HepG2 (cell line): ENCODE results near the gene ITPRIPL1. TPM values are rescaled to one million over a fixed set of nuclear protein-coding genes. Genes with fewer than 3 reads are reported as not detected.

Source experiments
- ATAC-seq: fragments of 200-7000 bp; cut with Tn5 transposase; 3 replicates; pipeline ENCODE4 v1.9.1; 2020; ENCODE audit warnings: mild to moderate bottlenecking, moderate library complexity
- Bru-seq: library from RNA; stranded (reverse); fragments of 400-500 nt; gene quantifications from one replicate; lab custom pipeline; 2021; lab: Mats Ljungman, UMichigan
- BruChase-seq, 2 experiments: library from RNA; stranded (reverse); fragments of 400-500 nt; gene quantifications; one replicate each; lab custom pipeline; 2021; lab: Mats Ljungman, UMichigan
- BruUV-seq: library from RNA; stranded (reverse); fragments of 400-500 nt; replicated peaks from 2 replicates; lab custom pipeline; 2021; lab: Mats Ljungman, UMichigan
- CTCF ChIA-PET: fragments of 300-600 bp; formaldehyde crosslinking; extraction: SDS; loops from one replicate; lab custom pipeline; 2021; ENCODE audit warnings: low total read pairs, inconsistent platforms, low intra/inter-chr PET ratio; lab: Yijun Ruan, JAX
- POLR2A ChIA-PET: fragments of 350-600 bp; sonication (Branson Sonifier 250); formaldehyde crosslinking; loops from one replicate; lab custom pipeline; 2020; ENCODE audit warnings: antibody characterized with exemption, inconsistent platforms; lab: Yijun Ruan, JAX
- DNase-seq: peaks from one replicate; pipeline ENCODE4 v3.0.0-alpha.2; 2015; ENCODE audit warnings: low spot score
- FAIRE-seq: peaks from 3 replicates; lab custom pipeline; 2011; peaks lifted over from hg19 to GRCh38; lab: Jason Lieb, UNC
- H2AFZ ChIP-seq: one replicate; pipeline ENCODE4 v1.6.1; 2011; ENCODE audit warnings: low read length, inconsistent platforms
- H3K27ac ChIP-seq: fragments of 300-600 bp; 3 replicates; pipeline ENCODE4 v1.8.0; 2011; ENCODE audit warnings: mixed run types, mild to moderate bottlenecking, mixed read lengths, low read length, inconsistent platforms; ENCODE audit not compliant: insufficient read depth; ENCODE audit errors: extremely low read length
- H3K27me3 ChIP-seq, 2 experiments: fragments of 200-600 bp in 1 of 2; 2 replicates in 1 of 2; 3 replicates in 1 of 2; pipeline versions ENCODE4 v1.6.0 to v1.8.0; 2011; ENCODE audit warnings: low read length in 2 of 2, mild to moderate bottlenecking in 2 of 2, moderate library complexity in 2 of 2, inconsistent platforms in 1 of 2; ENCODE audit not compliant: insufficient read depth in 2 of 2, control insufficient read depth in 1 of 2
- H3K36me3 ChIP-seq, 2 experiments: fragments of 200-600 bp in 1 of 2; replicated peaks in 1 of 2; 2 replicates in 1 of 2; 3 replicates in 1 of 2; pipeline versions ENCODE4 v1.5.1 to v1.8.0; 2011; ENCODE audit warnings: low read length in 2 of 2, inconsistent platforms in 1 of 2; ENCODE audit not compliant: insufficient read depth in 2 of 2, control insufficient read depth in 1 of 2
- H3K4me1 ChIP-seq: 2 replicates; pipeline ENCODE4 v1.5.1; 2012; ENCODE audit warnings: low read length, inconsistent platforms; ENCODE audit not compliant: insufficient read depth
- H3K4me2 ChIP-seq: 2 replicates; pipeline ENCODE4 v1.6.0; 2011; ENCODE audit warnings: low read depth, low read length, inconsistent platforms
- H3K4me3 ChIP-seq, 3 experiments: fragments of 200-600 bp in 1 of 3; sonication (generic), shearing (Covaris generic) in 1 of 3; replicated peaks in 1 of 3; 2 replicates each; pipeline ENCODE4 v1.5.1; 2011 to 2016; ENCODE audit warnings: low read length in 3 of 3, inconsistent platforms in 2 of 3, low read depth in 2 of 3, mild to moderate bottlenecking in 2 of 3, control low read depth in 1 of 3, mixed read lengths in 1 of 3; ENCODE audit not compliant: insufficient read depth in 1 of 3
- H3K79me2 ChIP-seq: one replicate; pipeline ENCODE4 v1.6.1; 2011; ENCODE audit warnings: low read length, inconsistent platforms; ENCODE audit not compliant: insufficient read depth
- H3K9ac ChIP-seq: 2 replicates; pipeline ENCODE4 v1.6.0; 2011; ENCODE audit warnings: mild to moderate bottlenecking, low read depth, low read length, inconsistent platforms; ENCODE audit not compliant: insufficient read depth
- H3K9me3 ChIP-seq: 2 replicates; pipeline ENCODE4 v1.5.1; 2012; ENCODE audit warnings: mild to moderate bottlenecking, low read length
- H4K20me1 ChIP-seq: 2 replicates; pipeline ENCODE4 v1.6.0; 2011; ENCODE audit warnings: inconsistent platforms, mild to moderate bottlenecking, low read length, moderate library complexity; ENCODE audit not compliant: insufficient read depth
- SNRNP70 ChIP-seq: fragments of 200-400 bp; formaldehyde crosslinking; IDR thresholded peaks from 2 replicates; pipeline ENCODE4 v1.6.1; 2017; ENCODE audit warnings: mild to moderate bottlenecking, low read depth, low read length, moderate library complexity
- ZC3H13 ChIP-seq: sonication (generic); formaldehyde crosslinking; IDR thresholded peaks from 2 replicates; pipeline ENCODE4 v1.8.1; 2023; ENCODE audit warnings: mild to moderate bottlenecking, missing genetic modification reagents, moderate library complexity
- ZMYM4 ChIP-seq: sonication (generic); formaldehyde crosslinking; IDR thresholded peaks from 2 replicates; pipeline ENCODE4 v1.8.1; 2023; ENCODE audit warnings: mild to moderate bottlenecking, missing genetic modification reagents
- WGBS: methylation state at CpG from one replicate; pipeline ENCODE4 v1.1.6; 2017; ENCODE audit warnings: low lambda C conversion rate; 5-methylcytosine and 5-hydroxymethylcytosine counted together
- in situ Hi-C: cut with HindIII; loops from 2 replicates; pipeline ENCODE4 v1.10.0; 2017; ENCODE audit warnings: low pct_unique_long_range_greater_than_20kb; ENCODE audit not compliant: extremely low pct_ligation_motif_present
- intact Hi-C: fragments of 100-400 bp; cut with micrococcal nuclease; formaldehyde crosslinking; loops from one replicate; pipeline ENCODE4 v1.10.0; 2022; ENCODE audit not compliant: unreplicated experiment
- long read RNA-seq, 2 experiments: library from RNA in 1 of 2; library from polyadenylated mRNA in 1 of 2; stranded (forward) in 1 of 2; unstranded in 1 of 2; transcript quantifications; one replicate each; pipeline ENCODE4 v2.0.0, GENCODE V29; 2019 to 2022
- polyA minus RNA-seq, 3 experiments: library from RNA; depleted of rRNA, polyadenylated mRNA; stranded (reverse); fragments of >200 nt; gene quantifications; 2 replicates each; pipeline ENCODE4 v1.2.3, GENCODE V29; 2011; ENCODE audit warnings: low replicate concordance in 1 of 3
- polyA plus RNA-seq, 8 experiments: library from polyadenylated mRNA; depleted of rRNA in 3 of 8; stranded (reverse) in 7 of 8; unstranded in 1 of 8; fragments of >200 nt; fragmentation: Illumina TruSeq in 4 of 8; extraction: Trizol in 4 of 8; gene quantifications; 2 replicates each; pipeline versions ENCODE4 v1.2.1 to v1.2.3, GENCODE V29; 2011 to 2016; ENCODE audit warnings: low read depth in 4 of 8, missing spikeins in 1 of 8, mixed read lengths in 1 of 8; ENCODE audit not compliant: insufficient read depth in 1 of 8
- total RNA-seq, 5 experiments: library from RNA; depleted of rRNA; stranded (reverse); fragments of >200 nt; fragmentation: Illumina TruSeq; extraction: Trizol; gene quantifications; 2 replicates each; pipeline ENCODE4 v1.2.3, GENCODE V29; 2016; ENCODE audit warnings: low read depth in 1 of 5
- TF ChIP-seq, protein P1 (sequence below): sonication (generic); formaldehyde crosslinking; IDR thresholded peaks from 2 replicates; pipeline ENCODE4 v1.8.1; 2023; ENCODE audit warnings: mild to moderate bottlenecking, inconsistent platforms, moderate library complexity, missing genetic modification reagents, borderline replicate concordance
- TF ChIP-seq, protein P2 (sequence below): sonication (generic); formaldehyde crosslinking; IDR thresholded peaks from 2 replicates; pipeline ENCODE4 v1.9.0; 2021; ENCODE audit warnings: missing genetic modification reagents, mild to moderate bottlenecking, borderline replicate concordance
- TF ChIP-seq, protein P3 (sequence below): sonication (generic); formaldehyde crosslinking; IDR thresholded peaks from 2 replicates; pipeline ENCODE4 v1.4.0; 2020; ENCODE audit warnings: low read depth, mild to moderate bottlenecking, missing genetic modification reagents

Gene ITPRIPL1, protein sequence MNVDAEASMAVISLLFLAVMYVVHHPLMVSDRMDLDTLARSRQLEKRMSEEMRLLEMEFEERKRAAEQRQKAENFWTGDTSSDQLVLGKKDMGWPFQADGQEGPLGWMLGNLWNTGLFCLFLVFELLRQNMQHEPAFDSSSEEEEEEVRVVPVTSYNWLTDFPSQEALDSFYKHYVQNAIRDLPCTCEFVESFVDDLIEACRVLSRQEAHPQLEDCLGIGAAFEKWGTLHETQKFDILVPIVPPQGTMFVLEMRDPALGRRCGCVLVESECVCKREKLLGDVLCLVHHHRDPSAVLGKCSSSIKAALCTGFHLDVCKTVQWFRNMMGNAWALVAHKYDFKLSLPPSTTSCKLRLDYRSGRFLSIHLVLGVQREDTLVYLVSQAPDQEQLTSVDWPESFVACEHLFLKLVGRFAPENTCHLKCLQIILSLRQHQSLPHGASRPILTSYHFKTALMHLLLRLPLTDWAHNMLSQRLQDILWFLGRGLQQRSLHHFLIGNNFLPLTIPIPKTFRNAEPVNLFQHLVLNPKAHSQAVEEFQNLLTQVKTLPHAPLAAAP
- total RNA-seq (2016; rRNA removed; fragmentation: Illumina TruSeq; extraction: Trizol) (8.7 and 11.7 TPM in 2 replicates), polyA plus RNA-seq (2011; rRNA removed) (4.3 and 6.3 TPM in 2 replicates), polyA minus RNA-seq (2011; rRNA and poly(A)+ RNA removed; ENCODE audit: low replicate concordance) (0.16 and 9.3 TPM in 2 replicates), Bru-seq, nascent RNA (percentile 57 among the genes with signal in this experiment), BruChase-seq, experiment 1, labeled RNA remaining after a 6-hour chase (percentile 70 among the genes with signal in this experiment), BruChase-seq, experiment 2, labeled RNA remaining after a 2-hour chase (percentile 77 among the genes with signal in this experiment)
- total RNA-seq (2016; cell fraction: cytosol; rRNA removed; fragmentation: Illumina TruSeq; extraction: Trizol; ENCODE audit: low read depth): 1.8 TPM in 2 replicates
- total RNA-seq (2016; cell fraction: insoluble cytoplasmic fraction; rRNA removed; fragmentation: Illumina TruSeq; extraction: Trizol): 9.0 and 10.8 TPM in 2 replicates
- total RNA-seq (2016; cell fraction: membrane; rRNA removed; fragmentation: Illumina TruSeq; extraction: Trizol): 6.8 and 7.2 TPM in 2 replicates
- total RNA-seq (2016; cell fraction: nucleus; rRNA removed; fragmentation: Illumina TruSeq; extraction: Trizol): 7.6 and 9.0 TPM in 2 replicates
- polyA plus RNA-seq (2011; cell fraction: cytosol; rRNA removed): 5.1 and 5.4 TPM in 2 replicates
- polyA plus RNA-seq (2011; cell fraction: nucleus; rRNA removed): 4.6 and 5.3 TPM in 2 replicates
- 7.4 and 9.8 TPM in 2 replicates for polyA plus RNA-seq (2012)
- polyA plus RNA-seq (2016; cell fraction: cytosol; fragmentation: Illumina TruSeq; extraction: Trizol; ENCODE audit: low read depth): 1.3 and 2.7 TPM in 2 replicates
- polyA plus RNA-seq (2016; cell fraction: insoluble cytoplasmic fraction; fragmentation: Illumina TruSeq; extraction: Trizol; ENCODE audit: low read depth): 6.6 and 6.7 TPM in 2 replicates
- polyA plus RNA-seq (2016; cell fraction: membrane; fragmentation: Illumina TruSeq; extraction: Trizol; ENCODE audit: low read depth): 2.8 and 3.9 TPM in 2 replicates
- 11.2 and 11.5 TPM in 2 replicates for polyA plus RNA-seq (2016; cell fraction: nucleus; fragmentation: Illumina TruSeq; extraction: Trizol; ENCODE audit: insufficient read depth, low read depth)
- polyA minus RNA-seq (2011; cell fraction: cytosol; rRNA and poly(A)+ RNA removed): 3.9 and 4.1 TPM in 2 replicates
- 2.7 TPM in 2 replicates for polyA minus RNA-seq (2011; cell fraction: nucleus; rRNA and poly(A)+ RNA removed)
- long read RNA-seq, experiment 1, full-length matches to known transcripts: 14 of 15 reads
- long read RNA-seq, experiment 1, partial matches to known transcripts: 0 of 15 reads
- long read RNA-seq, experiment 1, other reads (novel, unspliced or antisense): 1 of 15 reads
- long read RNA-seq, experiment 2, full-length matches to known transcripts: 21 of 21 reads
- long read RNA-seq, experiment 2, partial matches to known transcripts: 0 of 21 reads
- long read RNA-seq, experiment 2, other reads (novel, unspliced or antisense): 0 of 21 reads

DNA sequence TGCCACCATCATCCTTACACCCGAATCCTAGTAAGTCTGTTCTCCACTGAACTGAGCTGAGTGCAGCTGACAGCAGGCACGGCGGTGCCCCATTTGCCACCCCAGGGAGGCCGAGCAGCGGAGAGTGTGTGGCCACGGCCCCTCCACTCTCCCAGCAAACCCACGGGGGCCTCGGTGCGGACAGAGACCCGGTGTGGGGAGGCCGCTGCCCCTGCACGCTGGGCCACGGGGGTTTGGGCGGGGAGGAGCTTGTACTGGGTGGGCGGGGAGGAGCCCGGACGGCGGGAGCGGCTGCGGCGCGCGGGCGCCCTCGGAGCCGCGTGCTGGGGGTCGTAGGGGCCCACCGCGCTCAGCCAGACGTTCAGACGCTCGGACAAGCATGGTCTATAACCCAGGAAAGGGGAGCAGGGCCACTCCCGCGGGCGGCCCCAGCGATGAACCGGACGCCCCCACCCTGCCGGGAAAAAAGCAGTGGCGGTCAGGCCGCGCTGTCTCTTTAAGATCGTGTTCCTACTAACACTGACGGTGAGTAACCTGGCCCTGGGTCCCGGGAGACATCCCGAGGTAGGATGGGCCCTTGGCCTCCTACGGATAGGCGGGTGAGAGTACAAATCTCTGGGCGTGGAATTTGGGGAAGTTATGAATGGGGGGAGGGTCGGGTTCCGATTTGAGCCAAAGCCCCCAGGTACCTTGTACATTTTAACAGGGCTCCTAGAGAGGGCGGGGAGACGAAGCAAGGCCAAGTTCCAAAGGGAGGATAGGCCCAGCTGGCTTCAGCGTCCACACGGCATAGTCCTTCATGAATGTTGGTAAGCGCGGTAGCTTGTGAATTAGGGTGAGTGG, at the start of gene ITPRIPL1:
ITPRIPL1 (plus strand) TSS at position 277 of the 843 bp plus-strand sequence; CDS start at position 800, 523 bp downstream.
- 2% methylated on average over 45 of the region's 58 CpGs for WGBS
- intact Hi-C loops (loop anchor here (1.0 to 10.0 kb wide), 2 partner anchors 20 to 120 kb away; partner anchors contain the start of genes SNRNP200 and STARD7), in situ Hi-C loops (no loop called here)
- H3K4me3 ChIP-seq: peak within 1 kb of the TSS; percentile 73 to 77 (median 76)
- peaks cover 52% of the 10 kb centered on the region for H3K4me1 ChIP-seq
- ChIA-PET CTCF (no interaction called here), POLR2A (interaction anchor here (0.8 to 3.6 kb wide), 6 partner anchors 8 to 64 kb away, joined by 3 to 43 read pairs (median 6); partner anchors contain the start of genes NCAPH and SNRNP200)
- peak within 1 kb of the TSS; percentile 59 for H3K9ac ChIP-seq
- H3K79me2 ChIP-seq: no peaks in the 10 kb centered on the region
- peak within 1 kb of the TSS; percentile 86 for H3K4me2 ChIP-seq
- ATAC-seq (peak; percentile 78), DNase-seq (peak; percentile 26), FAIRE-seq (no peak)
- H3K9me3 ChIP-seq: no peaks in the 10 kb centered on the region
- H3K27me3 ChIP-seq: peaks cover 7 to 29% of the 10 kb centered on the region in 2 experiments; a peak in 4 of 5 replicates
- H3K36me3 ChIP-seq: peaks cover 5 to 15% of the 10 kb centered on the region in 2 experiments; a peak in 4 of 5 replicates
- H2AFZ ChIP-seq: peak within 1 kb of the TSS; percentile 89
- H4K20me1 ChIP-seq: no peaks in the 10 kb centered on the region
- H3K27ac ChIP-seq: no peak within 1 kb of the TSS
- no TSS peak for BruUV-seq
- no peak for TF ChIP-seq ZC3H13 (CRISPR knock-in tag)
- TF ChIP-seq, protein P1, sequence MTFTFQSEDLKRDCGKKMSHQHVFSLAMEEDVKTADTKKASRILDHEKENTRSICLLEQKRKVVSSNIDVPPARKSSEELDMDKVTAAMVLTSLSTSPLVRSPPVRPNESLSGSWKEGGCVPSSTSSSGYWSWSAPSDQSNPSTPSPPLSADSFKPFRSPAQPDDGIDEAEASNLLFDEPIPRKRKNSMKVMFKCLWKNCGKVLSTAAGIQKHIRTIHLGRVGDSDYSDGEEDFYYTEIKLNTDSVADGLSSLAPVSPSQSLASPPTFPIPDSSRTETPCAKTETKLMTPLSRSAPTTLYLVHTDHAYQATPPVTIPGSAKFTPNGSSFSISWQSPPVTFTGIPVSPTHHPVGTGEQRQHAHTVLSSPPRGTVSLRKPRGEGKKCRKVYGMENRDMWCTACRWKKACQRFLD: 0 out of 2 replicates have a peak, but pooled peaks have one; percentile 72
- no peak for TF ChIP-seq ZMYM4 (CRISPR knock-in tag)
- TF ChIP-seq, protein P2, sequence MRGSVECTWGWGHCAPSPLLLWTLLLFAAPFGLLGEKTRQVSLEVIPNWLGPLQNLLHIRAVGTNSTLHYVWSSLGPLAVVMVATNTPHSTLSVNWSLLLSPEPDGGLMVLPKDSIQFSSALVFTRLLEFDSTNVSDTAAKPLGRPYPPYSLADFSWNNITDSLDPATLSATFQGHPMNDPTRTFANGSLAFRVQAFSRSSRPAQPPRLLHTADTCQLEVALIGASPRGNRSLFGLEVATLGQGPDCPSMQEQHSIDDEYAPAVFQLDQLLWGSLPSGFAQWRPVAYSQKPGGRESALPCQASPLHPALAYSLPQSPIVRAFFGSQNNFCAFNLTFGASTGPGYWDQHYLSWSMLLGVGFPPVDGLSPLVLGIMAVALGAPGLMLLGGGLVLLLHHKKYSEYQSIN (CRISPR knock-in tag): no peak
- TF ChIP-seq, protein P3, sequence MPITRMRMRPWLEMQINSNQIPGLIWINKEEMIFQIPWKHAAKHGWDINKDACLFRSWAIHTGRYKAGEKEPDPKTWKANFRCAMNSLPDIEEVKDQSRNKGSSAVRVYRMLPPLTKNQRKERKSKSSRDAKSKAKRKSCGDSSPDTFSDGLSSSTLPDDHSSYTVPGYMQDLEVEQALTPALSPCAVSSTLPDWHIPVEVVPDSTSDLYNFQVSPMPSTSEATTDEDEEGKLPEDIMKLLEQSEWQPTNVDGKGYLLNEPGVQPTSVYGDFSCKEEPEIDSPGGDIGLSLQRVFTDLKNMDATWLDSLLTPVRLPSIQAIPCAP (CRISPR knock-in tag): no peak
- no peak for TF ChIP-seq SNRNP70
